SIG-M5 treated with dmso at 0.1 percent for 504 hours (cell line): ENCODE results near the gene ADRA2B.
A peak's percentile ranks its signal among the peaks of the same experiment; 100 is the strongest.

Experiments used
- DNase-seq: peaks from one replicate; lab custom pipeline; 2025; ENCODE audit not compliant: unreplicated experiment; lab: John Stamatoyannopoulos, UW

Gene ADRA2B

GRCh38 chr2:96138179-96139145, 22.1 kb upstream of the ADRA2B start, which contains the start of gene ASTL:
ASTL (minus strand) TSS chr2:96138502; CDS start chr2:96138436, 66 bp downstream.
- peak; percentile 43 for DNase-seq

GRCh38 chr2:96137321-96138178, 21.2 kb upstream of the ADRA2B start:
- no peak for DNase-seq

- DNase-seq, result no peak
These were observed 19.9 kb upstream of the ADRA2B start for GRCh38 chr2:96136129-96136720.

GRCh38 chr2:96135621-96136020, 19.2 kb upstream of the ADRA2B start:
- DNase-seq, result no peak

- no peak for DNase-seq
These were observed 18.8 kb upstream of the ADRA2B start for GRCh38 chr2:96135171-96135570.

GRCh38 chr2:96134421-96134820, 18.1 kb upstream of the ADRA2B start:
- no peak for DNase-seq

- DNase-seq, result no peak
These were observed 15.7 kb upstream of the ADRA2B start for GRCh38 chr2:96131813-96132745.

GRCh38 chr2:96131152-96131812, 14.9 kb upstream of the ADRA2B start:
- no peak for DNase-seq

GRCh38 chr2:96130483-96130882, 14.1 kb upstream of the ADRA2B start:
- no peak for DNase-seq

GRCh38 chr2:96129528-96130120, 13.3 kb upstream of the ADRA2B start:
- DNase-seq, result no peak

GRCh38 chr2:96128456-96128855, 12.1 kb upstream of the ADRA2B start:
- DNase-seq, result no peak

- DNase-seq, result no peak
These were observed 8.3 kb upstream of the ADRA2B start for GRCh38 chr2:96124406-96125265.

- DNase-seq, result no peak
These were observed 7.6 kb upstream of the ADRA2B start for GRCh38 chr2:96123936-96124335.

GRCh38 chr2:96123290-96123689, 6.9 kb upstream of the ADRA2B start:
- no peak for DNase-seq

GRCh38 chr2:96122391-96122790, 6.0 kb upstream of the ADRA2B start:
- DNase-seq, result no peak

GRCh38 chr2:96121414-96121813, 5.0 kb upstream of the ADRA2B start:
- no peak for DNase-seq

GRCh38 chr2:96120991-96121390, 4.6 kb upstream of the ADRA2B start:
- peak; percentile 12 for DNase-seq

- no peak for DNase-seq
These were observed 3.8 kb upstream of the ADRA2B start for GRCh38 chr2:96120091-96120720.
